PC-3 (cell line): ENCODE results near the gene MSTO1. TPM values are rescaled to one million over a fixed set of nuclear protein-coding genes. Genes with fewer than 3 reads are reported as not detected.
A peak's percentile ranks its signal among the peaks of the same experiment; 100 is the strongest.
"Not testable (repeated sequence)": the region's sequence is repeated elsewhere in the genome, so short reads cannot be mapped to it uniquely, and the experiment has no call there.

Experiments used
- ATAC-seq: fragments of 200-7000 bp; cut with Tn5 transposase; 2 replicates; pipeline ENCODE4 v1.9.1; 2020; ENCODE audit warnings: mild to moderate bottlenecking, moderate library complexity
- BruUV-seq: library from RNA; stranded (reverse); fragments of 400-500 nt; replicated peaks from 2 replicates; lab custom pipeline; 2021; lab: Mats Ljungman, UMichigan
- CTCF ChIA-PET: fragments of 300-600 bp; sonication (Branson Sonifier 250); formaldehyde crosslinking; loops from one replicate; lab custom pipeline; 2022; ENCODE audit warnings: antibody characterized with exemption; lab: Charles Lee
- POLR2A ChIA-PET: fragments of 300-600 bp; sonication (Branson Sonifier 250); formaldehyde crosslinking; loops from one replicate; lab custom pipeline; 2022; ENCODE audit warnings: antibody characterized with exemption; ENCODE audit not compliant: unreplicated experiment; lab: Charles Lee
- DNase-seq: peaks from one replicate; pipeline ENCODE4 v3.0.0-alpha.2; 2015
- H2AFZ ChIP-seq: fragments of 300-600 bp; sonication (generic); 2 replicates; pipeline ENCODE4 v1.6.0; 2016; ENCODE audit warnings: antibody characterized with exemption, low read length
- H3F3A ChIP-seq: fragments of 300-600 bp; sonication (generic); one replicate; pipeline ENCODE4 v1.6.0; 2017; ENCODE audit warnings: antibody characterized with exemption, low read length, control low read depth, mild to moderate bottlenecking; ENCODE audit not compliant: unreplicated experiment
- H3K27ac ChIP-seq: fragments of 300-600 bp; sonication (generic); 2 replicates; pipeline ENCODE4 v1.5.1; 2016; ENCODE audit warnings: mild to moderate bottlenecking, low read length
- H3K27me3 ChIP-seq: fragments of 300-600 bp; sonication (generic); 2 replicates; pipeline ENCODE4 v1.6.1; 2016; ENCODE audit warnings: low read length, mixed read lengths
- H3K36me3 ChIP-seq: fragments of 300-600 bp; sonication (generic); 2 replicates; pipeline ENCODE4 v1.6.1; 2016; ENCODE audit warnings: low read depth, mixed run types, low read length, mixed read lengths
- H3K4me1 ChIP-seq: fragments of 300-600 bp; sonication (generic); 2 replicates; pipeline ENCODE4 v1.5.1; 2016; ENCODE audit warnings: low read length; ENCODE audit not compliant: insufficient read depth
- H3K4me2 ChIP-seq: fragments of 300-600 bp; sonication (generic); 2 replicates; pipeline ENCODE4 v1.6.0; 2016; ENCODE audit warnings: low read length
- H3K4me3 ChIP-seq: fragments of 300-600 bp; sonication (generic); 2 replicates; pipeline ENCODE4 v1.5.1; 2016; ENCODE audit warnings: mild to moderate bottlenecking, low read length, mixed read lengths
- H3K79me2 ChIP-seq: fragments of 300-600 bp; sonication (generic); 2 replicates; pipeline ENCODE4 v1.6.1; 2017; ENCODE audit warnings: low read length, mixed read lengths
- H3K9ac ChIP-seq: fragments of 300-600 bp; sonication (generic); 2 replicates; pipeline ENCODE4 v1.6.0; 2016; ENCODE audit warnings: mild to moderate bottlenecking, low read length
- H3K9me2 ChIP-seq: fragments of 300-600 bp; sonication (generic); replicated peaks from 2 replicates; pipeline ENCODE4 v1.6.1; 2016; ENCODE audit warnings: mixed run types, low read length, mixed read lengths
- H3K9me3 ChIP-seq: fragments of 300-600 bp; sonication (generic); 2 replicates; pipeline ENCODE4 v1.6.1; 2016; ENCODE audit warnings: low read length, mixed read lengths
- H4K20me1 ChIP-seq: fragments of 300-600 bp; sonication (generic); 2 replicates; pipeline ENCODE4 v1.6.1; 2016; ENCODE audit warnings: low read length, mixed read lengths
- CTCF ChIP-seq: fragments of 300-600 bp; sonication (generic); conservative IDR thresholded peaks from 2 replicates; pipeline ENCODE4 v1.5.1; 2017; ENCODE audit warnings: antibody characterized with exemption, low read depth, mild to moderate bottlenecking, low read length
- EZH2 ChIP-seq: fragments of 300-600 bp; sonication (generic); IDR thresholded peaks from one replicate; pipeline ENCODE4 v1.6.1; 2017; ENCODE audit warnings: antibody characterized with exemption, mild to moderate bottlenecking, low read length; ENCODE audit not compliant: unreplicated experiment
- EZH2phosphoT487 ChIP-seq: fragments of 300-600 bp; sonication (generic); IDR thresholded peaks from 2 replicates; pipeline ENCODE4 v1.6.1; 2018; ENCODE audit warnings: mild to moderate bottlenecking, antibody characterized with exemption, low read length, borderline replicate concordance
- intact Hi-C: fragments of 100-400 bp; cut with micrococcal nuclease; formaldehyde crosslinking; loops from 2 replicates; pipeline ENCODE4 v1.9.0; 2023
- total RNA-seq: library from RNA; depleted of rRNA; stranded (reverse); fragments of >200 nt; gene quantifications from 2 replicates; pipeline ENCODE4 v1.2.3, GENCODE V29; 2014

Gene MSTO1
- total RNA-seq, 1 experiment from 2014 or later, result 80.3 TPM

GRCh38 chr1:155640367-155640766 is 30.3 kb downstream of the MSTO1 start:
- Histone ChIP-seq H2AFZ (no peak overlapping the region), H3K4me1 (no peaks in the 10 kb centered on the region), H3K27me3 (no peaks in the 10 kb centered on the region), H3F3A (no peaks in the 10 kb centered on the region), H3K36me3 (peaks cover 17% of the 10 kb centered on the region; the same call in 1 of the 2 replicates), H3K4me3 (no peak overlapping the region), H3K9ac (no peak overlapping the region), H3K9me2 (no peaks in the 10 kb centered on the region), H3K9me3 (peaks cover 19% of the 10 kb centered on the region), H3K27ac (no peak overlapping the region), H4K20me1 (no peaks in the 10 kb centered on the region), H3K4me2 (no peak overlapping the region), H3K79me2 (no peaks in the 10 kb centered on the region)
- POLR2A ChIA-PET, result no interaction called here
- DNase-seq (no peak), ATAC-seq (no peak)
- intact Hi-C loops, result no loop called here
- BruUV-seq, result no TSS peak
- TF ChIP-seq CTCF (no peak), EZH2phosphoT487 (no peak), EZH2 (no peak)
- CTCF ChIA-PET, result no interaction called here

GRCh38 chr1:155642559-155643180 is 32.7 kb downstream of the MSTO1 start:
- H3F3A ChIP-seq, H4K20me1 ChIP-seq, H2AFZ ChIP-seq, H3K79me2 ChIP-seq, ATAC-seq, H3K4me2 ChIP-seq, POLR2A ChIA-PET, CTCF ChIA-PET, BruUV-seq, intact Hi-C loops, H3K4me1 ChIP-seq, H3K4me3 ChIP-seq, H3K27ac ChIP-seq, H3K9ac ChIP-seq, H3K27me3 ChIP-seq, H3K9me2 ChIP-seq: not testable (repeated sequence)
- peak; percentile 23 for DNase-seq
- Histone ChIP-seq H3K36me3 (peaks cover 17% of the 10 kb centered on the region; the same call in 1 of the 2 replicates), H3K9me3 (peaks cover 19% of the 10 kb centered on the region)

GRCh38 chr1:155643230-155643629 is 33.2 kb downstream of the MSTO1 start:
- CTCF ChIA-PET, result no interaction called here
- Histone ChIP-seq H3K79me2 (no peaks in the 10 kb centered on the region), H3K4me1 (peaks cover 3% of the 10 kb centered on the region), H2AFZ (no peak overlapping the region), H3K9ac (no peak overlapping the region), H3F3A (peaks cover 3% of the 10 kb centered on the region), H3K9me3 (peaks cover 19% of the 10 kb centered on the region), H3K4me3 (no peak overlapping the region), H3K27me3 (no peaks in the 10 kb centered on the region), H3K27ac (no peak overlapping the region), H3K36me3 (peaks cover 17% of the 10 kb centered on the region; the same call in 1 of the 2 replicates), H4K20me1 (no peaks in the 10 kb centered on the region), H3K4me2 (no peak overlapping the region), H3K9me2 (no peaks in the 10 kb centered on the region)
- POLR2A ChIA-PET, result no interaction called here
- no peak for ATAC-seq
- BruUV-seq, result no TSS peak
- intact Hi-C loops, result no loop called here
- DNase-seq, result no peak
- TF ChIP-seq EZH2phosphoT487, result no peak
- no peak for TF ChIP-seq EZH2
- no peak for TF ChIP-seq CTCF
